ENCODE results near the gene INO80B.

- TF ChIP-seq JUND (IDR thresholded peaks at IDR 0.05; ENCODE audit: low read length) = no peak
- TF ChIP-seq POLR2A (IDR thresholded peaks at IDR 0.05; ENCODE audit: control extremely low read depth in 1 of 2, low read depth in 2 of 2, low read length in 2 of 2) = no peak
- TF ChIP-seq TBP (IDR thresholded peaks at IDR 0.05; ENCODE audit: low read depth, low read length) = no peak
- TF ChIP-seq, protein P1, sequence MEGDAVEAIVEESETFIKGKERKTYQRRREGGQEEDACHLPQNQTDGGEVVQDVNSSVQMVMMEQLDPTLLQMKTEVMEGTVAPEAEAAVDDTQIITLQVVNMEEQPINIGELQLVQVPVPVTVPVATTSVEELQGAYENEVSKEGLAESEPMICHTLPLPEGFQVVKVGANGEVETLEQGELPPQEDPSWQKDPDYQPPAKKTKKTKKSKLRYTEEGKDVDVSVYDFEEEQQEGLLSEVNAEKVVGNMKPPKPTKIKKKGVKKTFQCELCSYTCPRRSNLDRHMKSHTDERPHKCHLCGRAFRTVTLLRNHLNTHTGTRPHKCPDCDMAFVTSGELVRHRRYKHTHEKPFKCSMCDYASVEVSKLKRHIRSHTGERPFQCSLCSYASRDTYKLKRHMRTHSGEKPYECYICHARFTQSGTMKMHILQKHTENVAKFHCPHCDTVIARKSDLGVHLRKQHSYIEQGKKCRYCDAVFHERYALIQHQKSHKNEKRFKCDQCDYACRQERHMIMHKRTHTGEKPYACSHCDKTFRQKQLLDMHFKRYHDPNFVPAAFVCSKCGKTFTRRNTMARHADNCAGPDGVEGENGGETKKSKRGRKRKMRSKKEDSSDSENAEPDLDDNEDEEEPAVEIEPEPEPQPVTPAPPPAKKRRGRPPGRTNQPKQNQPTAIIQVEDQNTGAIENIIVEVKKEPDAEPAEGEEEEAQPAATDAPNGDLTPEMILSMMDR (IDR thresholded peaks at IDR 0.05; ENCODE audit: control extremely low read depth in 1 of 3, insufficient read depth in 1 of 3, low read depth in 1 of 3, low read length in 3 of 3) = no peak
- TF ChIP-seq EZH2 (IDR thresholded peaks at IDR 0.05; ENCODE audit: low read depth, low read length, severe bottlenecking) = no peak
- no peak for TF ChIP-seq SUZ12 (IDR thresholded peaks at IDR 0.05; ENCODE audit: low read length)
These were observed 18.0 kb downstream of the INO80B start for GRCh38 chr2:74472945-74473258.
